GM19239 (cell line): ENCODE results near the gene YTHDC1.
"Not testable (repeated sequence)": the region's sequence is repeated elsewhere in the genome, so short reads cannot be mapped to it uniquely, and the experiment has no call there.

Experiments used
- DNase-seq: peaks from one replicate; pipeline ENCODE4 v3.0.0; 2011; ENCODE audit warnings: low spot score; ENCODE audit not compliant: insufficient read length
- FAIRE-seq: peaks from 2 replicates; lab custom pipeline; 2011; peaks lifted over from hg19 to GRCh38; lab: Jason Lieb, UNC

Gene YTHDC1

DNA sequence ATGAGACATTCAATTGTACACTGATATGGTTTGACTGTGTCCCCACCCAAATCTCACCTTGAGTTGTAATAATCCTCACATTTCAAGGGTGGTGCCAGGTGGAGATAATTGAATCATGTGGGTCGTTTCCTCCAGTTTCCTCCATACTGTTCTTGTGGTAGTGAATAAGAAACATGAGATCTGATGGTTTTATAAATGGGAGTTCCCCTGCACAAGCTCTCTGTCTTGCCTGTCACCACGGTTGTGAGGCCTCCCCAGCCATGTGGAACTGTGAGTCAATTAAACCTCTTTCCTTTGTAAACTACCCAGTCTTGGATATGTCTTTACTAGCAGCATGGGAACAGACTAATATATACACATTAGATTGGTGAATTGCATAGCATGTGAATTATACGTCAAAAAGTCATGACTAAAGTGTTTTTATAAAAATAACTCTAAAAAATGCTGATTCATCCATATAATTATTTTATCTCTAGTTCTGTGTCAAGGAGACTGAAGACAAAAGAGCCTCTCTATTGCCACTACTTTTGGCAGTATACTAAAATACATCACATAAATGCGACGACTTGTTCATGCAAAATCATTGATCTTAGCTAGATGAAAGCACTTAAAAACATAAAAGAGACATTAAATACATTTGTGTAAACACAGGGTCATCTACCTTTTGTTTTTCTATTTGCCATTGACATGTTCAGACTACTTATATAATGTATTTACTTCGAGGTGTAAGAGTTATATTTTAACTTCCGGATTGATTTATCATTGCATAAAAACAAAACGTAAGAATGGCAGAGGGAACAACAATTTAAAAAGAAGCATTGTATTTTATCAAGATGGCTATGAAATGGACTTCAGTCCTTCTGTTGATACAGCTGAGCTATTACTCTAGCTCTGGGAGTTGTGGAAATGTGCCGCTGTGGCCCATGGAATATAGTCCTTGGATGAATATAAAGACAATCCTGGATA, 50.1 kb downstream of the YTHDC1 start:
- DNase-seq (no peak), FAIRE-seq (no peak)

DNA sequence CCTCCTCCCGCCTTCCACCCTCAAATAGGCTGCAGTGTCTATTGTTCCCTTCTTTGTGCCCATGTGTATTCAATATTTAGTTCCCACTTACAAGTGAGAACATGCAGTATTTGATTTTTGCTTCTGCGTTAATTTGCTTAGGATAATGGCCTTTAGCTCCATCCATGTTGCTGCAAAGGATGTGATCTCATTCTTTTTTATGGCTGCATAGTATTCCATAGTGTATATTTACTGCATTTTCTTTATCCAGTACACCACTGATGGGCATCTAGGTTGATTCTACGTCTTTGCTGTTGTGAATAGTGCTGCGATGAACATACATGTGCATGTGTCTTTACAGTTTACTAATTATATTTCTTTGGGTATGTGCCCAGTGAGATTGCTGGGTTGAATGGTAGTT, 52.8 kb downstream of the YTHDC1 start:
- FAIRE-seq (no peak), DNase-seq (no peak)

DNA sequence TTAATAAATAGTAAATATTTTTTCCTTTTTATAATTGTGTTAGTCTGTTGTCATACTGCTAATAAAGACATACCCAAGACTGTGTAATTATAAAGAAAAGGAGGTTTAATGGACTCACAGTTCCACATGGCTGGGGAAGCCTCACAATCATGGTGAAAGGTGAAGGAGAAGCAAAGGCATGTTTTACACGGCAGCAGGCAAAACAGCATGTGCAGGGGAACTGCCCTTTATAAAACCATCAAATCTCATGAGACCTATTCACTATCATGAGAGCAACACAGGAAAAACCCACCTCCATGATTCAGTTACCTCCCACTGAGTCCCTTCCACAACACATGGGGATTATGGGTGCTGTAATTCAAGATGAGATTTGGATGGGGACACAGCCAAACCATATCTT, 58.6 kb downstream of the YTHDC1 start:
- no peak for FAIRE-seq
- no peak for DNase-seq

DNA sequence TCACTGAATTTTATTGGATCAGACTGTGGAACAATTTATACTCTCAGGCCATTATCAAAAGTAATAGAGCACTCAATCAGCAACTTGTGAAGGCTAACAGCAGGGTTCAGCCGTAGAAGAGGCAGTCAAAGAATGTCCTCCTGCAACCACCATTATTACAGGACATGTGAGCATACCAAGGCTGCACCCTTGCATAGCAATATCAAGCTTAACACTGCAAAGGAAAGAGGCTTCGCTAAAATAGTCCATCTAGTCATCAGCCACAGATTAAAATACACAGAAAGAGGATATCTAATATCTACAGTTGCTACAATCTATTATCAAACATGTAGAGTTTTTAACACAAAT, 61.5 kb downstream of the YTHDC1 start:
- DNase-seq (no peak), FAIRE-seq (no peak)

DNA sequence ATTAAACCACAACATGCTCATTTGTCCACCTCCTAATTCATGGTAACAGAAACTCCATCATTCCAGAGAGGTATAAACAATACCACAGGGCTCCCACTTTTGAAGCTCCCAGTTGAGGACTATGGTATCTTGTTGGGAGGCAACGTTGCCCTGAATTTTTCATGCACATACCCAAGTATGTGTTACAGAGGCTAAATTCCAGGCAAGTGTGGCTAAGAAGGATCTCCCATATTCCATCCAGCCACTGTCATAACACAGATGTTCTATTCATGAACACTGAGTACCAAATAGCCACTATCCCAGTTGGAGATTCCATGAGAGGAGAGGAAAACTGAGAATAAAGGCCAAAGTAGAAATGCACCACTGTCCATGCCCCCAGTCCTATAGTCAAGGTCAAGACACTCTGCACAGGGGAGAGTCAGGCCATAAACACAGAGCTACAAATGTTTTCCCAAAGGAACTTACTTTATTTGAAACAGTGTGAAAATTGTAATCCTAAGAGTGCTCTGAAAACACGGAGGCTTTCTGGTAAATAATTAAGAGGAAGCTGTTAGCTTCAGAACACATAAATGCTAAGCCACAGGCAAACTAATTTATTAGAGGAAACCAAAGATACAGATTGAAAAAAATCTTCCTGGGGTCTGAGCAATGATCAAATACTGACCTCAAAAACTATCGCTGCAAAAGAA, 62.0 kb downstream of the YTHDC1 start:
- FAIRE-seq (no peak), DNase-seq (no peak)

DNA sequence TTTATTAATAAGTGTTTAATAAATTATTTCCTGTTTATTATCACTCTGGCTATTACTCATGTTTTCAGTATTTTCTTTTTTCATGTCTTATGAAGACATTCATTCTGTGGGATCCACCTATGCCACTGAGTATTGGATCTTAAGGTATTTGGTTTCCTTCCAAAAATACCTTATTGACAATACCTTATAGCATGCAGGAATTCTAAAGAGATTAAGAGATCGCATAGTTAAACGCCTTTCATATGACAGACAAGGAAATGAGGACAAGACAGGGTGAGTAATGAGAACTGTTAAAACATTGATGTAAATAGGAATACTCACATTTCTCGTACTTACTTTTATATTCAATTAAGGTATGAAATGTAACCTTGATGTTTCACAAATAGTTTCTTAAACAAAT, 66.2 kb downstream of the YTHDC1 start:
- FAIRE-seq = no peak
- DNase-seq = no peak

DNA sequence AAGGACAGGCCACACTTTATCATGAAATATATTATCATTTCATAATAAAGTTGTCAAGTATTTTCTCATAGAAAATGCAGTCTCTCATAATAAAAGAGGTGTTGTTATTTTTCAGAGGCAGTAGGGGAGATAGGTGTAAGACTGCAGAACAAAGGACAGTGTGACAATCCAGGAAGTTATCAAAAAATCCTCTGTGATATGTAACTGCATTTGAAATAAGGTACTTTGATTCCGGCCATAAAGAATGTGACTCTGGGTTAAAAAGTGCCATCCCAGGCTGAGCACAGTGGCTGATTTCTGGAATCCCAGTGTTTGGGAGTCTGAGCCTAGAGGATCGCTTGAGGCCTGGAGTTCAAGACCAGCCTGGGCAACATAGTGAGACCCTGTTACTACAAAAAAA, 66.8 kb downstream of the YTHDC1 start:
- no peak for FAIRE-seq
- DNase-seq = no peak

DNA sequence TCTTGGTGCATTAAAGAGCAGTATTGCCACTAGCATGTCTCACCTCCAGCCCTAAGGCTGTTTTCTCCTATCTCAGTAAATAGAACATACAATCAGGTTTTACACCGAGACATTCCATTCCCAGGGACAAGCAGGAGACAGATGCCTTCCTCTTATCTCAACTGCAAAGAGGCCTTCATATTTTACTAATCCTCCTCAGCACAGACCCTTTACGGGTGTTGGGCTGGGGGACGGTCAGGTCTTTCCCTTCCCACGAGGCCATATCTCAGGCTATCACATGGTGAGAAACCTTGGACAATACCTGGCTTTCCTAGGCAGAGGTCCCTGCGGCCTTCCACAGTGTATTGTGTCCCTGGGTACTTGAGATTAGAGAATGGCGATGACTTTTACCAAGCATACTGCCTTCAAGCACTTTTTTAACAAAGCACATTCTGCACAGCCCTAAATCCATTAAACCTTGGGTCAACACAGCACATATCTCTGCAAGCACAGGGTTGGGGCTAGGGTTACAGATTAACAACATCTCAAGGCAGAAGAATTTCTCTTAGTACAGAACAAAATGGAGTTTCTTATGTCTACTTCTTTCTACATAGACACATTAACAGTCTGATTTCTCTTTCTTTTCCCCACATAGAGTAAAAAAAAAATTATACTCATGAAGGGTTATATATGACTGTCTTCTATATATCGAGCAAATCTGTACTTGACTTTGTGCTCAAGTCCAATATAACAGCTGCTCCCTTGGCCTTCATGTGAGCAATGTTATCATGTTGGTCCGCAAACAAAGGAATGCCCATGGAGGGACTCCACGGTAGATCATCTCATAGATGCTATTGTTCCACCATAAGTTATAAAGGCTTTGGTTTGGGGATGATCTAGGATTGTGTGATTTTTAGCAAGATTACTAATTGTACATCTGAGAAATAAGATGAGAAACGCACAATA, 67.8 kb downstream of the YTHDC1 start:
- not testable (repeated sequence) for DNase-seq, FAIRE-seq

DNA sequence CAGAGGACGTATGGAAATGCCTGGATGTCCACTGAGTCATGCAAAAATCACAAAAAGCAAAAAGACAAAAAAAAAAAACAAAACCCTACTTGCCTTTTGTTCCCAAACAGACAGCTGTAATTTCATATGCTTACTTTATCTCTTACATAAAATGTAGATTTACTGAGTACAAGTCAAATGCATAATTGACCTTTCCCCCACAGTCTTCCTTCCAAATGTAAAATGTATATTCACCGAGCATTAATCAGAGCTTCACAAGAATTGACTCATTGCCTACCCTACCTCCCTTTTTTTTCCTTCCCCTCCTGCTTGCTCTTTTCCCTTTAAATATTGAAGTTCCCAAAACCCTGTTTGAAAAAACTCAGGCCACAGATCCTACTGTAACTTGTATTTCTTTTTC, 71.9 kb downstream of the YTHDC1 start:
- DNase-seq = no peak
- FAIRE-seq = no peak

DNA sequence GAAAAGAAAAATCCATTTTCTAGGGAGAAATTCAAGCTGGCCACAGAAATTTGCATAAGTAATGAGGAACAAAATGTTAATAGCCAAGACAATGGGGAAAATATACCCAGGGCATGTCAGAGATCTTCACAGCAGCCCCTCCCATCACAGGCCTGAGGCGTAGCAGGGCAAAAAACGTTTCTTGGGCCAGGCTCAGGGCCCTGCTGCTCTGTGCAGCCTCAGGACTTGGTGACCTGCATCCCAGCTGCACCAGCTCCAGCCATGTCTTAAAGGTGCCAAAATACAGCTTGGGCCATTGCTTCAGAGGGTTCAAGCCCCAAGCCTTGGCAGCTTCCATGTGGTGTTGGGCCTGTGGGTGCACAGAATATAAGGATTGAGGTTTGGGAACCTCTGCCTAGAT, 72.3 kb downstream of the YTHDC1 start:
- no peak for FAIRE-seq
- no peak for DNase-seq

DNA sequence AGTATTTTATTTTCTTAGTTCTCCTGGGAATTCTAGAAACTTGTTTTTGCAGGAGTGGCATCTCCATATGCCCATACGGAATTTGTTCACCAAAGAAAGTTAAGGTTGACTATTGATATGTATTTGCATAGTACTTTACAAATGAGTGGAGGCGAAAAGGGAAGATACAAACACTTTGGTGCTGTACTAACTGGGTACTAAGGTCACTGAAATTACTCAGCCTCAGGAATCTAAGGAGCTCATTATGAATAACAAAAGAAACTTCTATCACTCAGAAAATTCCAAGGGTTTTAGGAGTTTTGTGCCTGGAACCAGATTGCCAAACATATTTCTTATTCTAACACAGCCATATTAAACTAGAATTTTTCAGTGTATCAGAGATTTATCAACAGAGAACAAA, 77.0 kb downstream of the YTHDC1 start:
- FAIRE-seq (no peak), DNase-seq (no peak)

DNA sequence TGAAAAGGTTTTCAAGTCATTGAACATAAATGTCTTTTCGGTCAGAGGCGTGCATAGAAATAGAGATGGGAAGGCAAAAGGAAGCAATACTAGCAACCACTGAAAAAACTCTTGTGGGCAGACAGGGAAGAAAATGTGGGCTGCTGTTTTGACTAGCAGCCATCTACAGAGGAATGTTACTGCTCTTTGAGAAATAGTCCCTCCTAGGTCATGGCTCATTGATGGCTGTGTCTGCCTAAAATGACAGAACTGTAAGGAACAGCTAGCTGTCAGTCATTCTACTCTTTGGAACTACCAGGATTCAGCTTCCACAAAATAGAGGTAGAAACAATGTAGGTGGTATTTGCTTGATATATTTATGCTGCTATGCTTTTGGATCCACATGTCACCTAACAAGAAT, 77.5 kb downstream of the YTHDC1 start:
- FAIRE-seq (peak; percentile 31), DNase-seq (no peak)

DNA sequence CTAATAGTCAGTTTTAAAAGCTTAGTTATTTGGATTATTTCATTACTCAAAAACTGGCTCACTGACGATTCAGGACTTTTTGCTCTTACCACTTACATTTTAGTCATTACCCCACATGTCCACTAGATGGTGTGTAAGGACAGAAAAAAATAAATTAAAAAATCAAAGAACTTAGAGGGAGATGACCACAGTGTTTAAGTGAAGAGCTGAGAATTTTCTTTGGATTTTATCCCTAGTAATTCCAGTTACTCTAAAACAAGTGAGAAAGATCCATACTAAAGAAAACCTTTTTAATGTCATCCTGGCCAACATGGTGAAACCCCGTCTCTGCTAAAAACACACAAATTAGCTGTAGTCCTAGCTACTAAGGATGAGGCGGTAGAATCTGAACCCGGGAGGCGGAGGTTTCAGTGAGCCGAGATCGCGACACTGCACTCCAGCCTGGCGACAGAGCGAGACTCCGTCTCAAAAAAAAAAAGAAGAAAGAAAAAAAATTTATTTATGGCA, 78.0 kb downstream of the YTHDC1 start:
- FAIRE-seq (peak; percentile 79), DNase-seq (peak; percentile 9)

DNA sequence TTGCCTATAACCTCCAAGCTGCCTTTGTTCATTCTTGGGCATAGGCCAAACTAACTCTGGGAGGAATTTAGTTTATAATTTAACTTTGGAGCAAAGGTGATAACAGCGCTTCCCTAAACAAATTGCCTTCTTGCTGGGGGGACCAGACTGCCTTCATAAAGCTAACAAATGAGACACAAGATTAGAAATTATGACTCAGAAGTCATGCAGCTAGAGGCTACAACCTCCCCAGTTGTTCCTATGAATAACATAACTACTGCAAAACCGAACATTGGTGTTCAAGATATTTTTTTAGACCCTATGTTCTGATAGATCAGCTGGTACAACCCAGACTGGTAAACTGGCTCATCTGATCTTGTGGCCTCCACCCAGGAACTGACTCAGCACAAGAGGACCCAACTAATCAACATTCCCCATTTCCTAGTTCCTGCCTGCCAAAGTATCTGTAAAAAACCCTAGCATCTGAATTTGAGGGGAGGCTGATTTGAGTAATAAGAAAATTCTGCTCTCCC, 82.4 kb downstream of the YTHDC1 start:
- DNase-seq (no peak), FAIRE-seq (no peak)

DNA sequence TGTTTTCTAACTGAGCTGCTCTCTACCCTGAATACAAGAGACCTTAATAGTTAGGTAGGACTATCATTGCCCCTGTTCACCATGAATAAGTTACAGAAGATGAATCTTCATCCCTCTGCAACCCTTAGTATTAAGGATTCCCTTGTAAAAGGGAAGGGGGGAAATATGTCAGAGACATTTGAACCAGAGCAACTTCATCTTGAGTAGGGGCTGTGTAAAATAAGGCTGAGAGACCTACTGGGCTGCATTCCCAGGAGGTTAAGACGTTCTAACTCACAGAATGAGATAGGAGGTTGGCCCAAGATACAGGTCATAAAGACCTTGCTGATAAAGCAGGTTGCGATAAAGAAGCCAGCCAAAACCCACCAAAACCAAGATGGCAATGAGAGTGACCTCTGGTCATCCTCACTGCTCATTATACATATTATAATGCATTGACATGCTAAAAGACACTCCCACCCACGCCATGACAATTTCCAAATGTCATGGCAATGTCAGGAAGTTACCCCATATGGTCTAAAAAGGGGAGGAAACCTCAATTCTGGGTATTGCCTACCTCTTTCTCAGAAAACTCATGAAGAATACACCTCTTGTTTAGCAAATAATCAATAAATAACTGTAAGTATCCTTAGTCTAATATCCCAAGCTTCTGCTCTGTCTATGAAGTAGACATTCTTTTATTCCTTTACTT, 84.9 kb downstream of the YTHDC1 start:
- no peak for DNase-seq
- FAIRE-seq = no peak
